NB4 (cell line): Measurements from ENCODE around the gene CEP290.

ENCODE experiments used
- DNase-seq: peaks from one replicate; pipeline ENCODE4 v3.0.0; 2010; ENCODE audit warnings: low read depth
- H3K4me3 ChIP-seq: one replicate; pipeline ENCODE4 v1.5.1; 2011; ENCODE audit warnings: mild to moderate bottlenecking, low read depth, low read length, moderate library complexity
- MYC ChIP-seq: IDR thresholded peaks from 2 replicates; pipeline ENCODE4 v1.6.1; 2011; ENCODE audit warnings: low read depth, low read length
- POLR2A ChIP-seq: IDR thresholded peaks from 2 replicates; pipeline ENCODE4 v1.6.1; 2011; ENCODE audit warnings: mild to moderate bottlenecking; ENCODE audit not compliant: insufficient read length; ENCODE audit errors: extremely low read depth
- TF ChIP-seq, protein P1 (sequence below): IDR thresholded peaks from 2 replicates; pipeline ENCODE4 v1.6.1; 2011; ENCODE audit warnings: low read depth, low read length
- TF ChIP-seq, protein P2 (sequence below): IDR thresholded peaks from one replicate; pipeline ENCODE4 v1.5.1; 2012; ENCODE audit warnings: low read depth, low read length

The CEP290 gene

DNA sequence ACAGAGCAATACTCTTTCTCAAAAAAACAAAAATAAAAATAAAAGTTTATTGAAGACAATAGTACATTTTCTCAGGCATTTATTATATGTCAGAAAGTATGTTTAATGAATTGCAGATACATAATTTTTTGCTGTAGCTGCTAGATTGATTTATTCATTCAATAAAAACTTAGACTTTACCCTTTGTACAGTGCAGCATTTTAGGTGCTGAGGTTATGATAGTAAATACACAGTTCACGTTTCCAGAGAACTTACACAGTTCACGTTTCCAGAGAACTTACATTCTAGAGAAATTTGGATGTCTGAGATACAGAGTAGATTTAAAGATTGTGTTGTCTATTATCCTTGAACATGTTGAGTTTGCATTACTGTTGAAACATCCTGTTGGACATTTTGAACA lies 25.5 kb upstream of the CEP290 start:
- no peak for DNase-seq
- H3K4me3 ChIP-seq = no peak overlapping the region
- TF ChIP-seq MYC = no peak
- TF ChIP-seq, protein P1, sequence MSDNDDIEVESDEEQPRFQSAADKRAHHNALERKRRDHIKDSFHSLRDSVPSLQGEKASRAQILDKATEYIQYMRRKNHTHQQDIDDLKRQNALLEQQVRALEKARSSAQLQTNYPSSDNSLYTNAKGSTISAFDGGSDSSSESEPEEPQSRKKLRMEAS = no peak
- no peak for TF ChIP-seq POLR2A
- TF ChIP-seq, protein P2, sequence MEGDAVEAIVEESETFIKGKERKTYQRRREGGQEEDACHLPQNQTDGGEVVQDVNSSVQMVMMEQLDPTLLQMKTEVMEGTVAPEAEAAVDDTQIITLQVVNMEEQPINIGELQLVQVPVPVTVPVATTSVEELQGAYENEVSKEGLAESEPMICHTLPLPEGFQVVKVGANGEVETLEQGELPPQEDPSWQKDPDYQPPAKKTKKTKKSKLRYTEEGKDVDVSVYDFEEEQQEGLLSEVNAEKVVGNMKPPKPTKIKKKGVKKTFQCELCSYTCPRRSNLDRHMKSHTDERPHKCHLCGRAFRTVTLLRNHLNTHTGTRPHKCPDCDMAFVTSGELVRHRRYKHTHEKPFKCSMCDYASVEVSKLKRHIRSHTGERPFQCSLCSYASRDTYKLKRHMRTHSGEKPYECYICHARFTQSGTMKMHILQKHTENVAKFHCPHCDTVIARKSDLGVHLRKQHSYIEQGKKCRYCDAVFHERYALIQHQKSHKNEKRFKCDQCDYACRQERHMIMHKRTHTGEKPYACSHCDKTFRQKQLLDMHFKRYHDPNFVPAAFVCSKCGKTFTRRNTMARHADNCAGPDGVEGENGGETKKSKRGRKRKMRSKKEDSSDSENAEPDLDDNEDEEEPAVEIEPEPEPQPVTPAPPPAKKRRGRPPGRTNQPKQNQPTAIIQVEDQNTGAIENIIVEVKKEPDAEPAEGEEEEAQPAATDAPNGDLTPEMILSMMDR = no peak

DNA sequence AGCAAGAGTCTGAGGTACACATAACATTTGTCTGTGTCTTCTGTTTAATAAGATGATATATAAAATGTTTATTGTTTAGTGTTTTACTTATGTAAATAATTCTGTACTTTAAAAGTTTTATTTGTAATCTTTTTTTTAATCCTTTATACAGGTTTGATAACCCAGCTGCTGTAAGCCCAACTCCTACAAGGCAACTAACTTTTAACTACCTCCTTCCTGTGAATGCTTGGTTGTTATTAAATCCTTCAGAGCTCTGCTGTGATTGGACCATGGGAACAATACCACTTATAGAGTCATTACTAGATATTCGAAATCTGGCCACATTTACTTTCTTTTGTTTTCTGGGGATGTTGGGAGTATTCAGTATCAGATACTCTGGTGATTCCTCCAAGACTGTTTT lies 24.3 kb upstream of the CEP290 start:
- H3K4me3 ChIP-seq = no peak overlapping the region
- TF ChIP-seq POLR2A = no peak
- TF ChIP-seq, protein P2 = no peak
- TF ChIP-seq, protein P1 = no peak
- no peak for TF ChIP-seq MYC
- no peak for DNase-seq

- no peak overlapping the region for H3K4me3 ChIP-seq
- TF ChIP-seq, protein P2 = no peak
- no peak for TF ChIP-seq POLR2A
- TF ChIP-seq MYC = no peak
- TF ChIP-seq, protein P1 = no peak
- no peak for DNase-seq
Observed at GRCh38 chr12:88163371-88163770, 21.5 kb upstream of the CEP290 start.

- no peak overlapping the region for H3K4me3 ChIP-seq
- DNase-seq = no peak
- TF ChIP-seq, protein P2 = no peak
- TF ChIP-seq, protein P1 = no peak
- TF ChIP-seq MYC (no peak), POLR2A (no peak)
Observed at GRCh38 chr12:88156075-88156654, 14.3 kb upstream of the CEP290 start.

DNA sequence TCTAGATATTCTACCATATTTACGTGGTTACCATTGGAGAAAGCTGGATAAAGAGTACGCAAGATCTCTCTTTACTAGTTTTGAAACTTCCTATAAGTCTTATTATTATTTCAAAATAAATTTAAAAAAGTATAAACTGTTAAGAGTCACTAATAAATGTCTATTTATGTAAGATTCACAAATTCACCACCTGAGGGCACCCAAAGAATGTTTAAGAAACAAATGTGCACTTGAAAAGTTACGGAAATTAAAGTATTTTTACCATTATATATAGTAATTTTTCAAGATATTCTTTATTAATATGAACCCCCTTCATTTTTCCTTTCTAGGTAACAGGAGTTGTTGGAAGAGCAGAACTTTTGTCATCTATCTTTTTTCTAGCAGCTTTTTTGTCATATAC lies 12.1 kb upstream of the CEP290 start:
- H3K4me3 ChIP-seq = no peak overlapping the region
- DNase-seq = peak; percentile 45
- TF ChIP-seq, protein P2 = peak; percentile 8
- TF ChIP-seq, protein P1 = no peak
- no peak for TF ChIP-seq MYC
